Liver (tissue), 9 donors: ENCODE measurements around the gene DUSP16. TPM values are rescaled to one million over a fixed set of nuclear protein-coding genes. Genes with fewer than 3 reads are reported as not detected.
"Not testable (repeated sequence)": the region's sequence is repeated elsewhere in the genome, so short reads cannot be mapped to it uniquely, and the experiment has no call there.

ENCODE experiments used
- DNase-seq: peaks from one replicate; pipeline ENCODE4 v3.0.0-alpha.2; 2017; ENCODE audit warnings: low spot score
- H3K27ac ChIP-seq, 2 donors: one replicate each; pipeline ENCODE4 v1.7.0; 2013; ENCODE audit warnings: inconsistent platforms in 2 of 2, low read length in 2 of 2, control low read depth in 1 of 2, low read depth in 1 of 2, mild to moderate bottlenecking in 1 of 2
- H3K27me3 ChIP-seq, 4 donors: one replicate each; pipeline versions ENCODE4 v1.6.1 to v1.7.0; 2013; ENCODE audit warnings: low read length in 3 of 4, inconsistent platforms in 1 of 4, mild to moderate bottlenecking in 1 of 4, moderate library complexity in 1 of 4; ENCODE audit not compliant: control insufficient read depth in 4 of 4, insufficient read depth in 4 of 4
- H3K36me3 ChIP-seq, 4 donors: one replicate each; pipeline versions ENCODE4 v1.6.1 to v1.7.0; 2013; ENCODE audit warnings: low read length in 3 of 4, mild to moderate bottlenecking in 3 of 4, low read depth in 1 of 4, moderate library complexity in 1 of 4; ENCODE audit not compliant: control insufficient read depth in 4 of 4, insufficient read depth in 3 of 4
- H3K4me1 ChIP-seq, 4 donors: one replicate each; pipeline versions ENCODE4 v1.6.1 to v1.7.0; 2013; ENCODE audit warnings: low read length in 3 of 4, mild to moderate bottlenecking in 3 of 4, moderate library complexity in 1 of 4; ENCODE audit not compliant: control insufficient read depth in 4 of 4, insufficient read depth in 4 of 4
- H3K4me3 ChIP-seq, 3 donors: one replicate each; pipeline versions ENCODE4 v1.6.1 to v1.7.0; 2013; ENCODE audit warnings: low read length in 3 of 3, control low read depth in 1 of 3, low read depth in 1 of 3, mild to moderate bottlenecking in 1 of 3
- H3K9ac ChIP-seq, 2 donors: one replicate each; pipeline ENCODE4 v1.7.0; 2013; ENCODE audit warnings: low read length in 2 of 2, mild to moderate bottlenecking in 2 of 2, moderate library complexity in 2 of 2, control low read depth in 1 of 2, low read depth in 1 of 2
- H3K9me3 ChIP-seq, 4 donors: one replicate each; pipeline versions ENCODE4 v1.6.1 to v1.7.0; 2013; ENCODE audit warnings: low read length in 3 of 4; ENCODE audit not compliant: control insufficient read depth in 4 of 4
- ATF3 ChIP-seq: IDR thresholded peaks from 2 replicates; pipeline ENCODE4 v1.6.1; 2016; ENCODE audit warnings: antibody characterized with exemption
- EGR1 ChIP-seq, 2 donors: IDR thresholded peaks; 2 replicates each; pipeline ENCODE4 v1.6.1; 2016 to 2018; ENCODE audit warnings: antibody characterized with exemption in 2 of 2, low read depth in 2 of 2
- FOXA1 ChIP-seq: IDR thresholded peaks from 2 replicates; pipeline ENCODE4 v1.6.1; 2016; ENCODE audit warnings: antibody characterized with exemption
- GABPA ChIP-seq, 2 donors: IDR thresholded peaks in 1 of 2; conservative IDR thresholded peaks in 1 of 2; 2 replicates each; pipeline ENCODE4 v1.6.1; 2016; ENCODE audit warnings: antibody characterized with exemption in 2 of 2, mild to moderate bottlenecking in 1 of 2, moderate library complexity in 1 of 2
- JUND ChIP-seq, 2 donors: IDR thresholded peaks; 2 replicates each; pipeline ENCODE4 v1.6.1; 2016; ENCODE audit warnings: antibody characterized with exemption in 2 of 2
- NR2F2 ChIP-seq: IDR thresholded peaks from 2 replicates; pipeline ENCODE4 v1.6.1; 2016; ENCODE audit warnings: antibody characterized with exemption
- RAD21 ChIP-seq, 2 donors: IDR thresholded peaks; 2 replicates each; pipeline ENCODE4 v1.6.1; 2016; ENCODE audit warnings: antibody characterized with exemption in 2 of 2, mild to moderate bottlenecking in 2 of 2
- REST ChIP-seq: IDR thresholded peaks from 2 replicates; pipeline ENCODE4 v1.6.1; 2016; ENCODE audit warnings: antibody characterized with exemption, mild to moderate bottlenecking
- TAF1 ChIP-seq: conservative IDR thresholded peaks from 2 replicates; pipeline ENCODE4 v1.6.1; 2016; ENCODE audit warnings: antibody characterized with exemption, mild to moderate bottlenecking
- YY1 ChIP-seq: IDR thresholded peaks from 2 replicates; pipeline ENCODE4 v1.6.1; 2016; ENCODE audit warnings: antibody characterized with exemption, mild to moderate bottlenecking
- WGBS: extraction: QIAGEN DNeasy Blood & Tissue Kit; methylation state at CpG from one replicate; pipeline ENCODE4 v1.1.7; 2013; 5-methylcytosine and 5-hydroxymethylcytosine counted together
- polyA plus RNA-seq, 2 donors: library from polyadenylated mRNA; stranded (reverse) in 1 of 2; unstranded in 1 of 2; fragments of 200-250 nt in 1 of 2; fragments of >200 nt in 1 of 2; fragmentation: Nextera tagmentation in 1 of 2; extraction: Ambion mirVana in 1 of 2; gene quantifications; one replicate each; pipeline versions ENCODE4 v1.2.1 to v1.2.3, GENCODE V29; 2013 to 2015
- total RNA-seq, 2 donors: library from RNA; depleted of rRNA; stranded (reverse); fragments of >200 nt; gene quantifications; one replicate each; pipeline ENCODE4 v1.2.3, GENCODE V29; 2014
- TF ChIP-seq, protein P1 (sequence below): fragments of 150-350 bp; IDR thresholded peaks from 2 replicates; pipeline ENCODE4 v1.5.1; 2017; ENCODE audit warnings: improper control_type of control experiment, low read depth, low read length; ENCODE audit not compliant: missing input control
- TF ChIP-seq, protein P2 (sequence below): IDR thresholded peaks from 2 replicates; pipeline ENCODE4 v1.6.1; 2016; ENCODE audit warnings: antibody characterized with exemption
- donor health status: healthy.
- donor health status: healthy.
- donor health status: healthy.
- donor health status: healthy.
- donor health status: healthy.

DUSP16 gene
- total and polyA plus RNA-seq, 4 donors: 7.8 to 56.4 (median 19.1) TPM

- Histone ChIP-seq H3K4me1 (peaks cover 0 to 8% (median under 1%) of the 10 kb centered on the region in 4 donors), H3K9me3 (no peaks in the 10 kb centered on the region), H3K4me3 (no peak overlapping the region), H3K36me3 (no peaks in the 10 kb centered on the region), H3K27me3 (no peaks in the 10 kb centered on the region), H3K27ac (no peak overlapping the region), H3K9ac (no peak overlapping the region)
- DNase-seq: no peak
- TF ChIP-seq FOXA1: no peak
- no peak for TF ChIP-seq RAD21 (IDR thresholded peaks at IDR 0.05)
- TF ChIP-seq YY1: no peak
- no peak for TF ChIP-seq TAF1
- TF ChIP-seq ATF3: no peak
- TF ChIP-seq EGR1 (IDR thresholded peaks at IDR 0.05; ENCODE audit: low read depth in 2 of 2): no peak
- no peak for TF ChIP-seq JUND (IDR thresholded peaks at IDR 0.05)
- TF ChIP-seq GABPA (IDR thresholded peaks at IDR 0.05 in 1 of 2, conservative IDR thresholded peaks at IDR 0.05 in 1 of 2): no peak
- 70% methylated on average over 6 of the region's 6 CpGs for whole genome bisulfite sequencing
Measured at GRCh38 chr12:12582895-12583303, 20.2 kb upstream of the DUSP16 start.

- TF ChIP-seq, protein P1, sequence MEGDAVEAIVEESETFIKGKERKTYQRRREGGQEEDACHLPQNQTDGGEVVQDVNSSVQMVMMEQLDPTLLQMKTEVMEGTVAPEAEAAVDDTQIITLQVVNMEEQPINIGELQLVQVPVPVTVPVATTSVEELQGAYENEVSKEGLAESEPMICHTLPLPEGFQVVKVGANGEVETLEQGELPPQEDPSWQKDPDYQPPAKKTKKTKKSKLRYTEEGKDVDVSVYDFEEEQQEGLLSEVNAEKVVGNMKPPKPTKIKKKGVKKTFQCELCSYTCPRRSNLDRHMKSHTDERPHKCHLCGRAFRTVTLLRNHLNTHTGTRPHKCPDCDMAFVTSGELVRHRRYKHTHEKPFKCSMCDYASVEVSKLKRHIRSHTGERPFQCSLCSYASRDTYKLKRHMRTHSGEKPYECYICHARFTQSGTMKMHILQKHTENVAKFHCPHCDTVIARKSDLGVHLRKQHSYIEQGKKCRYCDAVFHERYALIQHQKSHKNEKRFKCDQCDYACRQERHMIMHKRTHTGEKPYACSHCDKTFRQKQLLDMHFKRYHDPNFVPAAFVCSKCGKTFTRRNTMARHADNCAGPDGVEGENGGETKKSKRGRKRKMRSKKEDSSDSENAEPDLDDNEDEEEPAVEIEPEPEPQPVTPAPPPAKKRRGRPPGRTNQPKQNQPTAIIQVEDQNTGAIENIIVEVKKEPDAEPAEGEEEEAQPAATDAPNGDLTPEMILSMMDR: no peak
- TF ChIP-seq REST (no peak), NR2F2 (no peak)
- TF ChIP-seq, protein P2, sequence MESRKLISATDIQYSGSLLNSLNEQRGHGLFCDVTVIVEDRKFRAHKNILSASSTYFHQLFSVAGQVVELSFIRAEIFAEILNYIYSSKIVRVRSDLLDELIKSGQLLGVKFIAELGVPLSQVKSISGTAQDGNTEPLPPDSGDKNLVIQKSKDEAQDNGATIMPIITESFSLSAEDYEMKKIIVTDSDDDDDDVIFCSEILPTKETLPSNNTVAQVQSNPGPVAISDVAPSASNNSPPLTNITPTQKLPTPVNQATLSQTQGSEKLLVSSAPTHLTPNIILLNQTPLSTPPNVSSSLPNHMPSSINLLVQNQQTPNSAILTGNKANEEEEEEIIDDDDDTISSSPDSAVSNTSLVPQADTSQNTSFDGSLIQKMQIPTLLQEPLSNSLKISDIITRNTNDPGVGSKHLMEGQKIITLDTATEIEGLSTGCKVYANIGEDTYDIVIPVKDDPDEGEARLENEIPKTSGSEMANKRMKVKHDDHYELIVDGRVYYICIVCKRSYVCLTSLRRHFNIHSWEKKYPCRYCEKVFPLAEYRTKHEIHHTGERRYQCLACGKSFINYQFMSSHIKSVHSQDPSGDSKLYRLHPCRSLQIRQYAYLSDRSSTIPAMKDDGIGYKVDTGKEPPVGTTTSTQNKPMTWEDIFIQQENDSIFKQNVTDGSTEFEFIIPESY: no peak
- Histone ChIP-seq H3K9ac (no peak overlapping the region), H3K36me3 (no peaks in the 10 kb centered on the region), H3K27ac (no peak overlapping the region), H3K27me3 (no peaks in the 10 kb centered on the region), H3K4me1 (peaks cover 0 to 8% (median under 1%) of the 10 kb centered on the region in 4 donors), H3K9me3 (no peaks in the 10 kb centered on the region), H3K4me3 (no peak overlapping the region)
- DNase-seq: no peak
- 83% methylated on average over 4 of the region's 4 CpGs for WGBS
Measured at GRCh38 chr12:12582193-12582881, 19.7 kb upstream of the DUSP16 start.

- not testable (repeated sequence) for H3K27ac ChIP-seq, H3K4me1 ChIP-seq, H3K9me3 ChIP-seq, H3K27me3 ChIP-seq, H3K9ac ChIP-seq, DNase-seq, H3K4me3 ChIP-seq, H3K36me3 ChIP-seq
- 92% methylated on average over 1 of the region's 1 CpG for WGBS
Measured at GRCh38 chr12:12580716-12581115, 18.1 kb upstream of the DUSP16 start.
